Stimulated activated CD8-positive, alpha-beta memory T cell treated with anti-CD3 and anti-CD28 coated beads, Interleukin-2, amount 100 ng/mL, for 1 hour (primary cell): ENCODE results near the gene SHISA9.
"Not testable (repeated sequence)": the region's sequence is repeated elsewhere in the genome, so short reads cannot be mapped to it uniquely, and the experiment has no call there.

Experiments used
- DNase-seq, 2 donors: peaks; one replicate each; pipeline ENCODE4 v3.0.0-alpha.2; 2020; ENCODE audit warnings: low read depth in 2 of 2

The SHISA9 gene

DNA sequence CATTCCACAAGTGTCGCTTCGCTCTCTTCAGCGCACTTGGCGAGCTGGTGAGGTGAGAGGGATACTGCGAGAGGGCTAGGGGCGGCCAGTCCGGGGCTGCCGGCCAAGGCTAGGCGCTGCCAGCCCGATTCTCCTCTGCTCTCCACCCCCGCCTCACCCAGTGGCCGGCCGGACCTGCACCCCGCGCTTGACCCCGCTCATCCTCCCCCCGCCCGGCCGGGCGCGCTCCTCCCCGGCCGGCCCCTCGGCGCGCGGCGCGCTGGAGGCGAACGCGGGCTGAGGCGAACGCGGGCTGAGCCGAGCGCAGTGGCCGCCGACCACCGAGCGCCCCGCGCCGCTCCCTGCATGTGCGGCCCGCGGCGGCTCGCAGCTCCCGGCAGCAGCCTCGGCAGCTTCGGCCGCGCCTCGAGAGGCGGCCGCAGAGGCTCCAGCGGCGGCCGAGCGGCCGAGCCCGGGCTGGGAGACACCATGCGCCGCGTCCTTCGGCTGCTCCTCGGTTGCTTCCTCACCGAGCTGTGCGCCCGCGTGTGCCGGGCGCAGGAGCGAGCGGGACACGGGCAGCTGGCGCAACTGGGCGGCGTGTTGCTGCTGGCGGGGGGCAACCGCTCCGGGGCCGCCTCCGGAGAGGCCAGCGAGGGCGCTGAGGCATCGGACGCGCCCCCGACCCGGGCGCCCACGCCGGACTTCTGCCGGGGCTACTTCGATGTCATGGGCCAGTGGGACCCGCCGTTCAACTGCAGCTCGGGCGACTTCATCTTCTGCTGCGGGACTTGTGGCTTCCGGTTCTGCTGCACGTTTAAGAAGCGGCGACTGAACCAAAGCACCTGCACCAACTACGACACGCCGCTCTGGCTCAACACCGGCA is at the start of gene SHISA9:
SHISA9 (plus strand) TSS at position 2 of the 865 bp plus-strand sequence.
- DNase-seq = no peak

GRCh38 chr16:12853972-12854371 is 47.4 kb upstream of the SHISA9 start:
- DNase-seq = no peak

GRCh38 chr16:12857435-12857834 is 44.0 kb upstream of the SHISA9 start:
- DNase-seq = not testable (repeated sequence)

GRCh38 chr16:12862327-12862726 is 39.1 kb upstream of the SHISA9 start:
- DNase-seq = no peak

DNA sequence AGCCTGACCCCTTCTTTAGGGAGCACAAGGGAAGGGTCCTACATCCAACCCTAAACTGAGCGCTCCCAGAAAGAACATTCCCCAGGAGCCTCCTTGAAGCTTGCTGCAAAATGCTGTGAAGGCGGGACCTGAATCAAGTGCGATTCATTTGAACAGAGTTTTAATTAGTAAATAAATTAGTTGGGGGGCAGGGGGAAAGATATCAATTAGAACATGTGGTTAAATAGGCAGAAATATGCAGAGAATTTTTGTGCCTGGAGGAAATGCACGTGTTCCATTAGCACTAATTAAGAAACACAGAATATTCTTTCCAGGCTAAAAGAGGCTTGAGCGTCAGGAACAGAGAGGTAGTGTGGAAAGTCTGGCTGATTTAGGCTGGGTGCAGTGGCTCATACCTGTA is 38.5 kb upstream of the SHISA9 start:
- DNase-seq = no peak

- DNase-seq = no peak
These were observed 34.3 kb upstream of the SHISA9 start for GRCh38 chr16:12866981-12867551.

DNA sequence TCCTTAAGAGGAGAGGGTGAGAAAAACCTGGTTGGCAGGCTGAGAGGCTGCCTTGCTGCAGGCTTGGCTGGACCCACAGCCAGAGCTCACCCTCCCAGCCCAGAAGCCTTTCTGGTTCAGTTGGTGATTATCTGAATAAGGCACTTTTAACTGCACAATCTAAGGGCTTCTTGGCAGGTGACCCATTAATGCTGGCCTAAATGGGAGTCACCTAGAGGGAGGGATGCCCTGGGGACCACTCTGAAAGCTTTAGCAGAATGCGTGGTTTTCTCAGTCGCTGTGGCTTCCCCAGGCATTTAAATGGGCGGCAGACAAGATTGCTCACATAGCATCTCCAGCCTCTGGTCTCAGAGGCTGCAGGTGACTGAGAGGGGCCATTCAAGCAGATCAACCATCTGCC is 33.2 kb upstream of the SHISA9 start:
- DNase-seq = no peak

- no peak for DNase-seq
These were observed 32.6 kb upstream of the SHISA9 start for GRCh38 chr16:12868788-12869187.

DNA sequence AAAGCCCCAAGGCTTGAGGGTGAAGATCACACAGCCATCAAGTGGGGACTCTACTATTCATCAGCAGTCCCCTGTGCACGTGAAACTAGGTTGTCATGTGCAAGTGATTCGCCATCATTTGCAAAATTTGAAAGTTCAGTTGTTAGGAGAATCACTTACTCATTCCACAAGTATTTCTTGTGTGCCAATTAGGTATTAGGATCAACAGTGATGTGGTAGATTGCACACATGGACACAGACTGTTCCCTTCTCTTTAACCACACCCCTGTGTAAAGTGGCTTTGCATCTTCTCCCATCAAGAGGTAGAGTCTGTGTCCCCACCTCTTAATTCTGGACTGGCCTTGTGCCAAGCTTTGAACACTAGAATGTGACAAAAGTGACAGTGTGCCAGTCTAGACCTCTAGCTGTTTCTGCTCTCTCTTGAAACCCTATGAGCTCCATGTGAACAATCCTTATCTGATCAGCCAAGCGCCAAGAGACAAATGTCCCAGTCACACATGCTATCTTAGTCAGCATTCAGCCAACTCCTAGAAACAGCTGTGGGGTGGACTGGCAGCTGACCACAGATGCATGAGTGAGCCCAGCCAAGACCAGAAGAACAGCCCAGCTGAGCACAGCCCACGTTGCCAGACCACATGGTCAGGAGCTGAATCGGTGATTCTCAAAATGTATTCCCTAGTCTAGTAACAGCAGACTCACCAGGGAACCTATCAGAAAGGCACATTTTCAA is 31.5 kb upstream of the SHISA9 start:
- no peak for DNase-seq

DNA sequence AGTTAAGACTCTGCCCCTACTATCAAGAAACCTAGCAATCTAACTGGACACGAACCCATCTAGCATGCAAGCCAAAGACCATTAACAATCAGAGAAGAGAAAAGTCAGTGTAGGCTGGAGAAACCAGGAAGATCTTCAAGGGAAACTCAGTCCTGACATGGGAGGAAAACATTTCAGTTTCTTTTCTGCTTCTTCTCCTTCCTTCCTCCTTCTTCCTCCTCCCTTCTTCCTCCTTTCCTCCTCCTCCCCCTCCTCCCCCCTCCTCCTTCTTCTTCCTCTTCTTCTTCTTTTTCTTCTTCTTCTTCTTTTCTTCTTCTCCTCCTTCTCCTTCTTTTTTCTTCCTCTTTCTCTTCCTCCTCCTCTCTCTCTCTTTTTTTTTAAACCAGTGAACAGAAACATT is 29.6 kb upstream of the SHISA9 start:
- DNase-seq = no peak

- DNase-seq = no peak
These were observed 27.2 kb upstream of the SHISA9 start for GRCh38 chr16:12874186-12874585.

DNA sequence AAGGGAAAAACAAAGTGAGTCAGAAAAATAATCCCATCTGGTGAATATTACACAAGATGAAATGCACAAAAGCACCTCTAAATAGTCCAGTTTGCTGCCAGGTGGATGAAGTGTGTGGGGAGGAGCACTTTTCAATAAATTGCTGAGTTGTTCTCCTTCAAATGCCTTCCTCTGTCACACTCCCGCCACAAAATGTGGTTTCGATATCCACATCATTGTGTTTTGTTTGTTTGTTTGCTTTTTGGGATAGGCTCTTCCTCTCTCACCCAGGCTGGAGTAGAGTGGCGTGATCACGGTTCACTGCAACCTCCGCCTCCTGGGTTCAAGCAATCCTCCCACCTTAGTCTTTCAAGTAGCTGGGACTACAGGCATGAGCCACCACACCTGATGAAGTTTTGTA is 24.6 kb upstream of the SHISA9 start:
- no peak for DNase-seq

DNA sequence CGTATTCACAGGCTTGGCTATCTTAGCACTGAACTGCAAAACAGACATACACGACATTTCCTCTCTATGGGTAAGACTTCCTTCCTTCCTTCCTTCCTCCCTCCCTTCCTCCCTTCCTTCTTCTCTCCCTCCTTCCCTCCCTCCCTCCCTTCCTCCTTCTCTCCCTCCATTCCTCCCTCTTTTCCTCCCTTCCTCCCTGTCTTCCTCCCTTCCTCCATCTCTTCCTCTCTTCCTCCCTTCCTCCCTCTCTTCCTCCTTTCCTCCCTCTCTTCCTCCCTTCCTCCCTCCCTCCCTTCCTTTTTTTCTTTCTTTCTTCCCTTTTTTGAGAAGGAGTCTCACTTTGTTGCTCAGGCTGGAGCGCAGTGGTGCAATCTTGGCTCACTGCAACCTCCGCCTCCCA is 22.4 kb upstream of the SHISA9 start:
- no peak for DNase-seq

GRCh38 chr16:12879812-12880211 is 21.6 kb upstream of the SHISA9 start:
- DNase-seq = no peak

- no peak for DNase-seq
These were observed 20.2 kb upstream of the SHISA9 start for GRCh38 chr16:12881182-12881581.

- no peak for DNase-seq
These were observed 19.7 kb upstream of the SHISA9 start for GRCh38 chr16:12881740-12882139.

DNA sequence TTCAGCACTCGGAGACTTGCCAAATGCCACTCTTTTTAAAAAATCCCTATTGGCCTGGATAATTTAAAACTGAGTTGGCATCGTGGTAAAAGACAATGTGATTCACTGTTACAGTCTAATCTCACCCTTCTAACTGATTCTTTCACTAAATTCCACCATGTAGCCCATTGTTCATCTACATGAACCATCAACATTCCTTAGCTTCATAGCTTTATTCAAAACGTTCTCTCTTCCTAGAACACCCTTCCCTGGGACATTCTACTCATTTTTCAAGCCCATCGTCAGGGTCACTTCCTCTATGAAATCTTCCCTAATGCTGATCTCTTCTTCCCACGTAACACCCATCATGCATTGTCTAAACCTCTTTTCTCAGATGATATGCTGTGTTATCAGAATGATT is 15.7 kb upstream of the SHISA9 start:
- no peak for DNase-seq

DNA sequence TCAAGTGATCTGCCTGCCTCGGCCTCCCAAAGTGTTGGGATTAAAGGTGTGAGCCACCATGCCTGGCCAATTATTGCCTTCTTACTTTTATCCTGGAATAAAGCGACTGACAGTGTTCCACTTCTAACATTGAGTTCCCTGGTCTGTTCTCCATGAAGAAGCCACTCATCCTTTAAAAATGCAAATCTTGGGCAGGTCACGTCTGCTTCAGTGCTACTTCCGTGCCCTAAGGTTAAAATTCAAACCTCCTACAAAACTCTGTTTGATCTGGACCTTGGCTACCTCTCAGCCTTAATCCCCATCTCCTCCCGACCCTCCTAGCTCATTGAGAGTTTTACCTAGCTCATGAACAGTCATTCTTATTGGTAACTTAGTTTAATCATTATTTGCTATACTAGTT is 9.6 kb upstream of the SHISA9 start:
- DNase-seq = no peak

DNA sequence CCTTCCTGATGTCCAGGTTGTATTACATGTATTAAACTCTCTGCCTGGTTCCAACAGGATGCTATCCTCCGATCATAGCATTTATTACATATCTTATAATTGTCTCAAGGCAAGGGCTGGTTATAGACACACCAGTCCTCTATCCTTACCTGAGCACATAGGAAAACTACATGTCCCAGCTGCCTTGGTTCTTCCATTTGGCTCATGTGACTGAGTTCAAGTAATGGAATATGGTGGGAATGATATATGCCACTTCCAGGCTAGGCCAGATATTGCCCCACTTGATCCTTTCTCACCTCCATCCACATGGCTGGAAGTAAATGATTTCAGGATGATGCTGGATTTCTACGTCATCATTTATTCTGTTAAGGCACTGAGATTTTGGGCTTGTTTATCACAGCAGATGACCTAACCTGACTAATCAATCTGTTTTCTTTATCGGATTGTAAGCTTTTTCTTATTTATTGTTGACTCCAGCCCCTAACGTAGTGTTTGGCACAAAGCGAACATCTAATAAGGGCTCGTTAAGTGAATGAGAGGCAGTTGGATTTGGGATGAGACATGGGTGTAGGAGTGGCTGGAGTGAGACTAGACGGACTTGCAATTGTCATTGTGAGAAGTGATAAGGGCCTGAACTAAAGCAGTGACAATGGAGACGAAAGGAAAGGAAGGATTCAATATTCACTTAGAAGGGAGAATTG is 8.2 kb upstream of the SHISA9 start:
- no peak for DNase-seq

GRCh38 chr16:12896562-12896961 is 4.8 kb upstream of the SHISA9 start:
- DNase-seq = no peak

DNA sequence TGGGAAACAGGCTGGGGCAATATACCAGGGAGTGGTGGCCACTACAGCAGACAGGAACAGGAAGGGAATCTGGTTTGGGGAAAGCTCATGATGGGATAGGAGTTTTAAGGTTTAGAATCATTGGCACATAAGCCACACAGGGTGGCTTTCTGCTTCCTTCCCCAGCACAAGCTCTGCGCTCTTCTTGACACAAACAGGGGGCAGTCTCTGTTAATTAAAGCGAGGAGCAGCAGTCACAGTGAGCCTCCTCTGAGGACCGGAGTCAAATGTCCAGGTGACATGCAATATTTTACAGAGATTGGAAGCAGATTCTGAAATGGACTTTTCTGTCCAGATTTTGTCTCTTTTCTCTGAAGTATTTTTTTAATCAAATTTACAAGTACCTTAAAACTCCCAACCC is 2.8 kb upstream of the SHISA9 start:
- no peak for DNase-seq

DNA sequence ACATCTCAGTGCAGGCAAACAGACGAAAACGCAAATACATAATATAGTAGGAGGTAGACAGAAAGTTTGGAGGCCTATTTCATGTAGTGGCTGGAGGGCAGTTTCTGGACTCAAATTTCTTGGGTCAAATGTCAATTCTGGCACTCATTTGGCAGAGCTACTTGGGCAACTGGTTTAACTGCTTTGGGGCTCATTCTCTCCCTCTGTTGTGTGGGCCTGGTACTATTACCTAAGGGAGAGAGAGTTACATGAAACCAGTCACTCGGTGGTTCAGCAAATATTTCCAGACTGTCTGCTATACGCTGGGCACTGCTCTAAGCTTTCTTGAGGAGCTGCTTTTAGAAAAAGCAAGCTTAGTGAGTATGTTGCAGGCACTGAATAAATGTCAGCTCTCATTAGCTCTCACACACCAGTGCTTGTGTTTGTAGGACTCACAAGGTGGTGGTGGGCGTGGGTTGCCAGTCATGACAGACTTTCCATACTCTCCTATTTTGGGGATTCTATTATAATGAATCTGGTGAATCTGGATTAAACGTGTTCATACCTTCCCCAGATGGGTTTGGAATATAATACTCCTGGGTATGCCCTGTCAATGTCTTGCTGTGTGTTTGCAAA is 1.8 kb upstream of the SHISA9 start:
- no peak for DNase-seq
